DMS79 treated with DMSO at 0.1 percent for 48 hours (cell line): Measurements from ENCODE around the gene TTLL9.

Experiments
- DNase-seq: peaks from one replicate; lab custom pipeline; 2025; lab: John Stamatoyannopoulos, UW

The TTLL9 gene

GRCh38 chr20:31984981-31985471, 114.6 kb downstream of the TTLL9 start:
- DNase-seq: no peak

DNA sequence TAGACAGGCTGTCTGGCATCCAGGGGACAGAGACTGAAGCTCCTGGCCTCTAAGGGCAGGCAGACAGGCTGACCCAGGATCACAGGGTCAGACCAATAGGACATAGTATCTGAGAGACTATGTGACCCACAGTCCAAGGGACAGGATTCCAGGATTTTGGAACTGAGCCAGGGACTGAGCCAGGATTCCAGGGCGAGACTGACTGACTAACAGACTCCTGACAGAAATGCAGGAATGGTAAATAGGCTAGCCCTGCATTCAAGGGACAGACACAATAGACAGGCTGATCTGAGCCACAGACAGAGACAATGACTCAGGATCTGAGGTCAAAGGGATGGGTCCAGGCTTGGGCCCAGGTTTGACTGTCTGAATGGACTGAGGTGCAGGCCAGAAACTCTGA, 117.3 kb downstream of the TTLL9 start:
- DNase-seq: no peak

DNA sequence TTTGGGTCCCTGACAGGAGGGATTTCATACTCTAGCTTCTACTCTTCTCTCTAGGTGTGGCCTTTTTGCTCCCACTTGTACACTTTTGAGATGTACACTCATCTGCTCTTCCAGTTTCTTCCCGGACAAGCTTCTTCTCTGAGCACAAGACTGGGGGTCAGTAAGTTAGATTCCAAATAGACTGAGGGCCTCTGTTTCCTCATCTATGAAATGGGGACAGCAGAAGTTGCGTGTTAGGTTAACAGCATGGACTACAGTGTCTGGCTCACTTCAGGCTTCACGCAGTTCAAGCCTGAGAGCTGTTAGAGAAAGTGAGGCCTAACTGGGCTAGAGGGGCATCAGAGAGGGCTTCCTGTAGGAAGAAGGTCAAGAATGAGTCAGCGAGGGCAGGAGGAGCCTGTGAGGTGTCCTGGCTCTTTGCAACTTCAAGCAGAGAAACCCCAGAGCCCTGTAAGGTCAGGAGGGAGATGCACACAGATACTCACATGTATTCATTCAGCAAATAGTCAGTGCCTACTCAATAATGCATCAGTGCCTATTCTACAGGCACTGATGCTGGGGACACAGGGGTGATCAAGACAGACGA, 118.1 kb downstream of the TTLL9 start:
- no peak for DNase-seq

DNA sequence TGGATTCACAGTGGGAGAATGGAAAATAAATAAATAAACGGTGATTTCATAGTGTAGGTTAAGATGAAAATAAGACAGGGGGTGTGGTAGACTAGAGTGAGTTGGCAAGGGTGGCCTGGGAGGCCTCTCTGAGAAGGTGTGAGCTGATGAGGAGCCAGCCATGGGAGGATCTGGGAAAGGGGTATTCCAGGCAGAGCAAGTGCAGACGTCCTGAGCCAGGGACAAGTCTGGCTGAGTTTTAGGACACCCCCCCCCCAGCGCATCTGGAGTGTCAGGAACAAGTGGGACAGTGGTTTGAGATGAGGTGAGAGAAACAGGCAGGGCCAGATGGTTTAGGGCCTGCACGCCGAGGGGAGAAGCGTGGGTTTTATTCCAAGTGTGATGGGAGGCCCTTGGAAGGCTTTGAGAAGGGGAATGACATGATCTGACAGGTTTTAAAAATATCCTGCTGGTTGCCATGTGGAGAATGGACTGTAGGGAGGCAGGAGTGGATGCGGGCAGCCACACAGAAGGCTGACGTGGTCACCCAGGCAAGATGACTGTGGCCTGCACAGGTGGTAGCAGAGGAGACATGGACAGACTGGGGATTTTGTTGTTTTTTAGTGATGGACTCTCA, 118.7 kb downstream of the TTLL9 start:
- no peak for DNase-seq

DNA sequence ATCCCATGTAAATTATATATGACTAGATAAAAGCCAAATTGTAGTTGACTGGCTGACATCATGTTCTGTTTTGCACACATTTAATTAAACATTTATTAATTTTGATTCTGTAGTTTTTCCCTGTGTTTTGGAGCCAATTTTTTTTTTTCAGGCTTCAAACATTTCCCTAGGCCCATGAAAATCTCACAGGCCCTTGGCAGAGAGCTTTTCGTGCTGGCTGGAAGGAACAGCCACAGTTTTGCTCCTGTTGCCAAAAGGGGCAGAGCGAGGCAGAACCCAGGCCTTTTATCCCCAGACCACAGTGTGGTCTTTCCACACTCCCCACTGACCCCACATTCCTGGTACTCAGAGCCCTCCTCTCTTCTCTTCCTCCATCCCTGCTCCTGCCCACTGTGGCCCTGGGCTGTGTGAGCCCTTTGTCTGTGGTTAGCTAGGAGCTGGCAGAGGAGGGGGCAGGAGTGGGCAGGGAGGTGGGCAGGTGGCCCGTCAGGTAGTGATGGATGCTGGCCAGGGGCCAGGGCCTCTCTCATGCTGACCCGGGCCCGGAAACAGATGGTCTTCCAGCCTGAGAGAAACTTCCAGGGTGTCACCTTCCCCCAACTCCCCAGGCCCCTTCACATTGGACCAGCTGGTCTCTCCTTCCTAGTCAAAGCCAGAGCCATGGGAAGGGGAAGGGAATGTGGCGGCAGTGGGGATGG, 120.4 kb downstream of the TTLL9 start:
- peak; percentile 24 for DNase-seq

DNA sequence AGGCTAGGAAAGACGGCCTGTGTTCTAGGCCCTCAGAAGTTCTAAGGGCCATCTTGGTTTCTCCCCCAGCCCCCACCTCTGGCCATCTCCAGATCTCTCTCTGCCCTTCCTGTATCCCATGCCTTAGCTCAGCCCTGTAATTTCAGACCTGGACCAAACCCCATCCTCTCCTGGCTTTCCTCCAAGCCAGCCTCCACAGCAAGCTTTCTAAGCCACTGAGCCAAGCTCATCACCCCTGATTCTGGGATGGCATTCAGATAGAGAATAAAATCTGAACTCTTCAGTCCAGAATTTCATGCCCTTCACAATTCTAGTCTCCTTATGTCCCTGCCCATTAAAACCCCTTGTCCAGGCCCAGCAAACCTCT, 120.9 kb downstream of the TTLL9 start:
- no peak for DNase-seq

DNA sequence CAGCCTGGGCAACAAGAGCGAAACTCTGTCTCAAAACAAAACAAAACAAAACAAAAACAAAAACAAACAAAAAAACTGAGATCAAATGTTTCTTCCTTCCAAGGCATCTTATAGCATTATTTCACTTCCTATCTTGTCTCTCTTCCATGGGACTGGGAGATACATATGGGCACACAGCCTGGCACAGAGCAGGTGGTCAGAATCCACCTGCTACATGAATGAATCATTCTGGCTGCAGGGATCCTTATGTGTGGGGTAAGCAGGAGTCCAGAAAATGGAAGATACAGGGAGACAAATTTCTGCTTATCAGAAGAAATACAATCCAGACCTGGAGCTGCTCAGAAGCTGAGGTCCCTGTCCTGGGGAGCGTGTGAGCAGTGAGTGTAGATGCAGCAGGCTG, 121.7 kb downstream of the TTLL9 start:
- DNase-seq: no peak
